KOPT-K1 (cell line): Measurements from ENCODE around the gene HPS6.

Source experiments
- H3K27ac ChIP-seq: fragments of 200-600 bp; sonication (generic); 2 replicates; pipeline ENCODE4 v1.5.1; 2016; ENCODE audit warnings: antibody characterized with exemption, mild to moderate bottlenecking, low read depth, low read length; ENCODE audit not compliant: poor library complexity, severe bottlenecking
- H3K36me3 ChIP-seq: fragments of 200-600 bp; sonication (generic); 2 replicates; pipeline ENCODE4 v1.5.1; 2017; ENCODE audit warnings: antibody characterized with exemption, mild to moderate bottlenecking, low read length, moderate library complexity; ENCODE audit not compliant: insufficient read depth
- H3K9me3 ChIP-seq: fragments of 200-600 bp; sonication (generic); 2 replicates; pipeline ENCODE4 v1.5.1; 2017; ENCODE audit warnings: antibody characterized with exemption, low read length, mild to moderate bottlenecking; ENCODE audit not compliant: insufficient read depth, poor library complexity, severe bottlenecking

The HPS6 gene

DNA sequence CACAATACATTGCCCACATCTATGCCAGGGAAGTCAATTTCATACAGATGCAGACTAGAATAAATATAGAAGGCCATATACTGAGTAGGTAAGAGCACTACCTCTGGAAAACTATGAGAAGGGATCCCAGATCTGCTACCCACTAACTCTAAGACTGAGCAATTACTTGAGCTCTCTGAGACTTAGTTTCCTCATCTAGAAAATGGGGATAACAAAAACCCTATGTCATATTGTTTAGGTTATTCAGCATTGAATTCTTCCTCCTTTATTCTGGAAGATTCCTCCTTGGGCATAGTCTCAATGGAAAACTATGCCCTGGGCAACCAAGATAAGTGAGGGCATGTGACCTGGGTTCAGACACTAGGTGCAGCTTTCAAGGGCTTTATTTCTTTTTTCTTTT is 5.2 kb upstream of the HPS6 start:
- no peaks in the 10 kb centered on the region for H3K36me3 ChIP-seq
- no peak overlapping the region for H3K27ac ChIP-seq
- no peaks in the 10 kb centered on the region for H3K9me3 ChIP-seq

DNA sequence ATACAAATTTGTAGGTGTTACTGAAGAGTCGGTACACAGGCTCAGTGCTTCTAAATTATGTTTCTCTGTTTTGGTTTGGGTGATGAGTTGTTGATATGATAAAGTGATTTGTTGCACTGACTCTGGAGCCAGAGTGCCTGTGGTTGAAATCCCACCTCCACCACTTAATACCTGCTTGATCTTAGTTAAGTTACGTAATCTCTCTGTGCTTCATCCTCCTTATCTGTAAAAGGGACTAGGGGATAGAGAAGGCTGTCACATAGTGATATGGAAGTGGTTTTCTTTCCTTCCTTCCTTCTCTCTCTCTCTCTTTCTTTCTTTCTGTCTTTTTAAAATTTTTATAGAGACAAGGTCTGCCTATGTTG is 664 bp upstream of the HPS6 start:
- no peaks in the 10 kb centered on the region for H3K9me3 ChIP-seq
- H3K36me3 ChIP-seq: peaks cover 26% of the 10 kb centered on the region
- peak overlapping the region; percentile 69 for H3K27ac ChIP-seq

GRCh38 chr10:102065561-102066398 is 631 bp downstream of the HPS6 start:
- Histone ChIP-seq H3K36me3 (peaks cover 27% of the 10 kb centered on the region), H3K9me3 (no peaks in the 10 kb centered on the region), H3K27ac (peak overlapping the region; percentile 69)

- Histone ChIP-seq H3K27ac (no peak overlapping the region), H3K9me3 (no peaks in the 10 kb centered on the region), H3K36me3 (peaks cover 27% of the 10 kb centered on the region)
Observed at GRCh38 chr10:102066399-102067088, 1.4 kb downstream of the HPS6 start.

- no peak overlapping the region for H3K27ac ChIP-seq
- peaks cover 27% of the 10 kb centered on the region for H3K36me3 ChIP-seq
- H3K9me3 ChIP-seq: no peaks in the 10 kb centered on the region
Observed at GRCh38 chr10:102067091-102067916, 2.2 kb downstream of the HPS6 start.

DNA sequence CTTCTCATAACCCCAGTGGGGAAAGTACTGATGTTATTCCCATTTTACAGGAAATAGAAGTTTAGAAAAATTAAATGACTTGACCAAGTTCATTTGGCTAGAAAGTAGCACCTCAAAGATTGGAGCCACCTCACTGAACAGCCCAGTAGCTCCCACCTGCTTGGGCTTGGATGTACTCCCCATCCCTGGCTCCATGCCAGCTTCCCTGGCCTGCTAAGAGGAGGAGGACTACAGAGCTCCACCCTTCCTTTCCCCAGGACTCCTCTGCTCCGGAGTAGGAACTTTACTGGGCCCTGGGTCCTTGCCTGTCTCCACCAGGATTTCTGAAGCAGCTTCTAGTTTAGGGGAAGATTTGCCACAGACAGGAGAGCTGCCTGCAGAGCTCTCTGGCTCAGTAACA is 3.1 kb downstream of the HPS6 start:
- Histone ChIP-seq H3K27ac (no peak overlapping the region), H3K9me3 (no peaks in the 10 kb centered on the region), H3K36me3 (peaks cover 27% of the 10 kb centered on the region)

DNA sequence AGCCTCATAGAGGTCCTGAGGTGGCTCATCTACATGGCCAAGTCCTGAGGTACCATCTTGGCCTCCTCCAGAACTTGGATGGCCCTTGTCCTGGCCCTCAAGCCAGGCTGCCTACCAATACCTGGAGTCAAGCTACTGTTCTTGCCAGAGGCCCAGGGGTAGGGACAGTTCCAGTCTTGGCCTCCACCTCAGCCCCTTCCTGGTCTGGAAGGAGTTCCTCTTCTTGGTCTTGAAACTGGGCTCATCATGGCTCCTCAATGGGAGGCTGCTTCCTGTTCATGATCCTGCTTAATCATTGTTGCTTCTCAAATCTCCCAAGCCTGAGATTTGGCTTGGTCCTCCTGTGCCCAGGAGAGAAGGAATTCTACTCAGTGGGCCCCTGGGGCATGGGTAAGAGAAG is 3.9 kb downstream of the HPS6 start:
- Histone ChIP-seq H3K36me3 (peaks cover 27% of the 10 kb centered on the region), H3K9me3 (no peaks in the 10 kb centered on the region), H3K27ac (no peak overlapping the region)

- Histone ChIP-seq H3K27ac (no peak overlapping the region), H3K9me3 (no peaks in the 10 kb centered on the region)
Observed at GRCh38 chr10:102072673-102073527, 7.8 kb downstream of the HPS6 start.

DNA sequence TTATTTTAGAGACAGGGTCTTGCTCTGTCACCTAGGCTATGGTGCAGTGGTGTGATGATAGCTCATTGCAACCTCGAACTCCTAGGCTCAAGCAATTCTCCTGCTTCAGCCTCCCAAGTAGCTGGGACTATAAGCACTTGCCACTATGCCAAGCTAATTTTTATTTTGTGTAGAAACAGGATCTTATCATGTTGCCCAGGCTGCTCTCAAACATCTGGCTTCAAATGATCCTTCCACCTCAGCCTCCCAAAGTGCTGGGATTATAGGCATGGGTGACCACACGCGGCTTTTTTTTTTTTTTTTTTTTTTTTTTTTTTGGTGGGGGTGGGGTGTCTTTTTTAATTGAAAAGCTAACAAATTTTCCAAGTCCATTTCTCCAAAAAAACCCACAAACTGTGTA is 18.4 kb downstream of the HPS6 start:
- Histone ChIP-seq H3K27ac (no peak overlapping the region), H3K9me3 (no peaks in the 10 kb centered on the region), H3K36me3 (no peaks in the 10 kb centered on the region)

More at GRCh38 chr10:102072673-102073527, 7.8 kb downstream of the HPS6 start:
- peaks cover 17% of the 10 kb centered on the region for H3K36me3 ChIP-seq

- H3K9me3 ChIP-seq: no peaks in the 10 kb centered on the region
- no peak overlapping the region for H3K27ac ChIP-seq
- no peaks in the 10 kb centered on the region for H3K36me3 ChIP-seq
Observed at GRCh38 chr10:102085336-102085735, 20.2 kb downstream of the HPS6 start.

DNA sequence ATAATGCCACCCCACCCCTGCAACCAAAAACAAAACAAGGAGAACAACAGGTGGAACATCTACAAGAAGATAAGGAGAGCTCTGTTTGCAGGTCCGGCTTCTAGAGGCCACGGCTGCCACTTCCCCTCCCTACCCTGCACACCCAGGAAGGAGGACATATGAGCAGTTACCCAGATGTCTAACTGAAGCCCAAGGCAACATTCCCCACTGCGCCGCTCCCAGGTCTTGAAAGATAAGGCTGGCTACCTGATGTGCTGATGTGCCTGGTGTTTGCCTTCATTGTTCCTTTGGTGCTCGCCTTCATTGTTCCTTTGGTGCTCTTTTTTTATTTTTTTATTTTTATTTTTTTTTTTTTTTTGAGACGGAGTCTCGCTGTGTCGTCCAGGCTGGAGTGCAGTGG is 21.0 kb downstream of the HPS6 start:
- no peaks in the 10 kb centered on the region for H3K9me3 ChIP-seq
- H3K36me3 ChIP-seq: no peaks in the 10 kb centered on the region
- H3K27ac ChIP-seq: no peak overlapping the region

- Histone ChIP-seq H3K9me3 (no peaks in the 10 kb centered on the region), H3K36me3 (no peaks in the 10 kb centered on the region), H3K27ac (no peak overlapping the region)
Observed at GRCh38 chr10:102090772-102091171, 25.6 kb downstream of the HPS6 start.

- Histone ChIP-seq H3K36me3 (no peaks in the 10 kb centered on the region), H3K27ac (no peak overlapping the region), H3K9me3 (no peaks in the 10 kb centered on the region)
Observed at GRCh38 chr10:102096449-102096848, 31.3 kb downstream of the HPS6 start.

- H3K27ac ChIP-seq: no peak overlapping the region
- peaks cover 31% of the 10 kb centered on the region; the same call in 1 of the 2 replicates for H3K36me3 ChIP-seq
- H3K9me3 ChIP-seq: no peaks in the 10 kb centered on the region
Observed at GRCh38 chr10:102101152-102101551, 36.0 kb downstream of the HPS6 start.
